Esophagus squamous epithelium (tissue), 5 donors: ENCODE data around the gene KRTAP13-1. TPM values are rescaled to one million over a fixed set of nuclear protein-coding genes. Genes with fewer than 3 reads are reported as not detected.

Experiments
- DNase-seq: peaks from one replicate; lab custom pipeline; 2025; lab: John Stamatoyannopoulos, UW
- H3K27ac ChIP-seq, 4 donors: fragments of 200-600 bp; sonication (generic); one replicate each; pipeline ENCODE4 v1.5.1; 2016 to 2019; ENCODE audit warnings: mild to moderate bottlenecking in 1 of 4
- H3K27me3 ChIP-seq, 4 donors: fragments of 200-600 bp; sonication (generic); 1 replicate in 3 of 4; 2 replicates in 1 of 4; pipeline versions ENCODE4 v1.5.1 to v1.6.0; 2017 to 2021; ENCODE audit warnings: antibody characterized with exemption in 1 of 4
- H3K36me3 ChIP-seq, 3 donors: fragments of 200-600 bp; sonication (generic); one replicate each; pipeline ENCODE4 v1.5.1; 2016 to 2019
- H3K4me1 ChIP-seq, 3 donors: fragments of 200-600 bp; sonication (generic); one replicate each; pipeline ENCODE4 v1.5.1; 2017 to 2019
- H3K4me3 ChIP-seq, 4 donors: fragments of 200-600 bp; sonication (generic); 1 replicate in 3 of 4; 2 replicates in 1 of 4; pipeline ENCODE4 v1.5.1; 2016 to 2019; ENCODE audit warnings: mild to moderate bottlenecking in 2 of 4, moderate library complexity in 1 of 4
- H3K9me3 ChIP-seq, 3 donors: fragments of 200-600 bp; sonication (generic); one replicate each; pipeline ENCODE4 v1.5.1; 2016 to 2019
- CTCF ChIP-seq, 6 experiments: fragments of 450-650 bp in 4 of 6; fragments of 200-600 bp in 2 of 6; sonication (generic) in 2 of 6; IDR thresholded peaks; one replicate each; pipeline ENCODE4 v1.5.1; 2016 to 2019; ENCODE audit warnings: antibody characterized with exemption in 6 of 6, mild to moderate bottlenecking in 4 of 6, moderate library complexity in 4 of 6
- POLR2A ChIP-seq, 4 donors: fragments of 450-650 bp; IDR thresholded peaks; one replicate each; pipeline ENCODE4 v1.6.1; 2017; ENCODE audit warnings: antibody characterized with exemption in 4 of 4, mild to moderate bottlenecking in 4 of 4, moderate library complexity in 3 of 4
- WGBS, 2 donors: methylation state at CpG; one replicate each; pipeline ENCODE4 v1.1.5; 2018; 5-methylcytosine and 5-hydroxymethylcytosine counted together
- intact Hi-C: fragments of 100-400 bp; cut with DNase I; formaldehyde crosslinking; loops from one replicate; pipeline ENCODE4 v1.15.0; 2022
- small RNA-seq, 4 donors: library from RNA; depleted of rRNA; stranded (forward); fragments of <200 nt; gene quantifications; one replicate each; pipeline ENCODE3, GENCODE V24; 2016
- total RNA-seq, 4 donors: library from RNA; depleted of rRNA; stranded (reverse); fragments of >200 nt; gene quantifications; one replicate each; pipeline ENCODE4 v1.1.0, GENCODE V29; 2016
- donor health status: DM: yes; HTN: yes; CAD: no.

KRTAP13-1 gene
- total RNA-seq, 4 donors from 2014 or later, result not detected

GRCh38 chr21:30437010-30437565, 41.3 kb downstream of the KRTAP13-1 start:
- no peak for DNase-seq
- WGBS, 2 donors, result 61 to 62% methylated on average over 3 of the region's 3 CpGs
- Histone ChIP-seq H3K27ac (no peak overlapping the region), H3K4me1 (no peaks in the 10 kb centered on the region), H3K36me3 (no peaks in the 10 kb centered on the region), H3K9me3 (no peaks in the 10 kb centered on the region), H3K27me3 (no peaks in the 10 kb centered on the region), H3K4me3 (no peak overlapping the region)
- intact Hi-C loops, result no loop called here
- no peak for TF ChIP-seq CTCF (IDR thresholded peaks at IDR 0.05)

DNA sequence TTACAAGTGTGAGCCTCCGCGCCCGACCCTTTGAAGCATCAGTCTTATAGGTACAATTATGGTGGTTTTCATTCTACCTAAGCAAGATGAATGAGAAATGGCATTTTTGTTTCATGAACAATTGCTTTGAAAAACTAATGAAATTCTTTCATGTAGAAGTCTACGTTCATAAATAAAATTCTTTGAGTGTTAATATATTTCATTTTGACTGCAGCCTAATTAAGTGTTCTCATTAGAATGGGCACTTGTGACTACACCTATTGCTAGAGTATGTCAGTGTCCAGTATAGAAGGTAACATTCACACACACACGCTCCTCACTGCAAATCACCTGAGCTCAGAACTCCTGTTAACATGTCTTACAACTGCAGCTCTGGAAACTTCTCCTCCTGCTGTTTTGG, 44.1 kb downstream of the KRTAP13-1 start, which contains the start of gene KRTAP15-1:
Gene KRTAP15-1 (plus strand): TSS at position 301 of the 400 bp plus-strand sequence. CDS start 53 bp downstream, at position 354.
- intact Hi-C loops, result no loop called here
- H3K4me3 ChIP-seq, result no peak within 1 kb of the TSS
- WGBS, 2 donors, result 86 to 88% methylated on average over 5 of the region's 5 CpGs
- H3K4me1 ChIP-seq, result no peaks in the 10 kb centered on the region
- H3K36me3 ChIP-seq, result no peaks in the 10 kb centered on the region
- no peak for TF ChIP-seq CTCF (IDR thresholded peaks at IDR 0.05)
- no peak for TF ChIP-seq POLR2A (IDR thresholded peaks at IDR 0.05)
- no peaks in the 10 kb centered on the region for H3K27me3 ChIP-seq
- no peak for DNase-seq
- no peaks in the 10 kb centered on the region for H3K9me3 ChIP-seq
- H3K27ac ChIP-seq, result no peak within 1 kb of the TSS

GRCh38 chr21:30443226-30443625, 47.4 kb downstream of the KRTAP13-1 start:
- TF ChIP-seq POLR2A (IDR thresholded peaks at IDR 0.05), result no peak
- no peak for TF ChIP-seq CTCF (IDR thresholded peaks at IDR 0.05)
- DNase-seq, result no peak
- intact Hi-C loops, result no loop called here

DNA sequence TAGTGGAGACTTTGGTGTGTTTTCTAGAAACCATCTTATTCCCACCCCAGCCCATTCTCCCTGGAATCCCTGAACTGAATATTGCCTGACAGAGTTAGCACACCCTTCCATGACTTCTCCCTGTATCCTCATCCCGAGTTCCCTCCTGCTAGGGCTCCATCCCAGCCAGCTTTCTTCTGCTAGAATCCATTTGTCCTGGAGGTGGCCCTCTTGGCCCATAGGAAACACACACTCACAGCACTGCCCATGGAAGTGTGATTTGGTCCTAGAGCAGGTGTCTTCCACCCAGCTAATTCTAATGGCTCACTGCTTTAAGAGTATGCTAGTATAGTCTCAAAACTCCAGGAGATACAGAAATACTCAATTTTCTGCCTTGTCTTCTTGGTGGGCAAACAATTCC, 48.4 kb downstream of the KRTAP13-1 start:
- H3K27me3 ChIP-seq, result no peaks in the 10 kb centered on the region
- no peak overlapping the region for H3K4me3 ChIP-seq
- H3K9me3 ChIP-seq, result no peaks in the 10 kb centered on the region
- WGBS, 2 donors, result 56 to 57% methylated on average over 1 of the region's 1 CpG
- H3K4me1 ChIP-seq, result no peaks in the 10 kb centered on the region
- no peak overlapping the region for H3K27ac ChIP-seq
- no peak for DNase-seq
- TF ChIP-seq CTCF (IDR thresholded peaks at IDR 0.05) (no peak), POLR2A (IDR thresholded peaks at IDR 0.05) (no peak)
- intact Hi-C loops, result no loop called here
- no peaks in the 10 kb centered on the region for H3K36me3 ChIP-seq

More at GRCh38 chr21:30443226-30443625, 47.4 kb downstream of the KRTAP13-1 start:
- Histone ChIP-seq H3K36me3 (no peaks in the 10 kb centered on the region), H3K27ac (no peak overlapping the region), H3K4me3 (no peak overlapping the region), H3K9me3 (no peaks in the 10 kb centered on the region), H3K4me1 (no peaks in the 10 kb centered on the region), H3K27me3 (no peaks in the 10 kb centered on the region)

Small RNAs within 50 kb of the gene (small RNA-seq; reads per million reads assigned to genes)
- 0 reads per million in 4 donors for gene KRTAP23-1
- 0 reads per million in 4 donors for gene MIR4327

Other genes with a start within 250 kb of the KRTAP13-1 start
- 10 to 100 TPM in 1 of 4 donors, 1 to 10 TPM in 1, under 1 TPM in 2; 0.53 to 27.4 (median 0.99) TPM for gene CLDN17, start 229.2 kb upstream of the KRTAP13-1 start, total RNA-seq
- gene CLDN8, start 179.9 kb upstream of the KRTAP13-1 start, total RNA-seq, result 1 to 10 TPM; 1.9 to 7.7 (median 3.6) TPM
- gene KRTAP24-1, start 113.1 kb upstream of the KRTAP13-1 start, total RNA-seq, result not detected
- gene KRTAP25-1, start 106.5 kb upstream of the KRTAP13-1 start, total RNA-seq, result not detected
- not detected for gene KRTAP26-1, start 75.7 kb upstream of the KRTAP13-1 start, total RNA-seq
- not detected for gene KRTAP27-1, start 58.3 kb upstream of the KRTAP13-1 start, total RNA-seq
- gene KRTAP23-1, start 47.4 kb upstream of the KRTAP13-1 start, total RNA-seq, result not detected
- gene KRTAP13-2, start 23.8 kb upstream of the KRTAP13-1 start, total RNA-seq, result not detected
- gene KRTAP13-3, start 29.9 kb downstream of the KRTAP13-1 start, total RNA-seq, result not detected
- not detected for gene KRTAP13-4, start 34.2 kb downstream of the KRTAP13-1 start, total RNA-seq
- not detected for gene KRTAP15-1, start 44.2 kb downstream of the KRTAP13-1 start, total RNA-seq
- gene KRTAP19-1, start 84.3 kb downstream of the KRTAP13-1 start, total RNA-seq, result not detected
- not detected for gene KRTAP19-2, start 91.4 kb downstream of the KRTAP13-1 start, total RNA-seq
- gene KRTAP19-3, start 96.0 kb downstream of the KRTAP13-1 start, total RNA-seq, result not detected
- not detected for gene KRTAP19-4, start 101.1 kb downstream of the KRTAP13-1 start, total RNA-seq
- gene KRTAP19-5, start 106.1 kb downstream of the KRTAP13-1 start, total RNA-seq, result not detected
- gene KRTAP19-6, start 145.8 kb downstream of the KRTAP13-1 start, total RNA-seq, result not detected
- not detected for gene KRTAP19-7, start 165.3 kb downstream of the KRTAP13-1 start, total RNA-seq
- gene KRTAP22-2, start 194.4 kb downstream of the KRTAP13-1 start, total RNA-seq, result not detected
- not detected for gene KRTAP6-3, start 196.4 kb downstream of the KRTAP13-1 start, total RNA-seq
- not detected for gene KRTAP6-2, start 202.9 kb downstream of the KRTAP13-1 start, total RNA-seq
- gene KRTAP22-1, start 205.1 kb downstream of the KRTAP13-1 start, total RNA-seq, result not detected
- gene KRTAP6-1, start 217.9 kb downstream of the KRTAP13-1 start, total RNA-seq, result not detected
- gene KRTAP20-1, start 220.4 kb downstream of the KRTAP13-1 start, total RNA-seq, result not detected
- not detected for gene KRTAP20-4, start 224.6 kb downstream of the KRTAP13-1 start, total RNA-seq
- not detected for gene KRTAP20-2, start 239.2 kb downstream of the KRTAP13-1 start, total RNA-seq
- not detected for gene KRTAP20-3, start 246.8 kb downstream of the KRTAP13-1 start, total RNA-seq